Raji (cell line): ENCODE measurements around the gene FANCC.

Experiments
- POLR2A ChIP-seq: IDR thresholded peaks from 2 replicates; pipeline ENCODE4 v1.6.1; 2011; ENCODE audit warnings: low read depth, low read length, control low read depth; ENCODE audit not compliant: insufficient read depth

The FANCC gene

DNA sequence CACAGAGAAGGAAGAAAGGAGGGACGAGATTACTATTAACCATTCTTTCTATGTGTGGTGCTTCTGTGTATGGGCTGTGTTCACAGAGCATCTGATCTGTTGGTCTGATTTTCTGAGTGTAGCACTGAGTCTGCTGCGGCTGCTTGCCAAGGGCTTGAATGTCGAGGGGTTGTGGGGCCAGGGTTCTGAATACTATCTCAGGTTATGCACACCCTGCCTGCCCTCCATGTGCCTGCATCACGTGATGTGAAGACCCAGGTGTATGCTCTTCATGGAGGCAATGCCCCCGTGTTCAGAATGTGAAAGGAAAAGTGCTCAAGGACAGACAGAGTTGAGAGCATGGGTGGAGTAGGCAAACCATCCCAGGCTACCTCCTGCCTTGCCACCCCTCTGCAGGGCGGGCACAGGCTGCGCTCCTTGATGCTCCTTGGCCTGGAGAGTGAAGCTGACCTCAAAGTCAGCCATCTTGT is 254.9 kb downstream of the FANCC start:
- TF ChIP-seq POLR2A, result no peak

DNA sequence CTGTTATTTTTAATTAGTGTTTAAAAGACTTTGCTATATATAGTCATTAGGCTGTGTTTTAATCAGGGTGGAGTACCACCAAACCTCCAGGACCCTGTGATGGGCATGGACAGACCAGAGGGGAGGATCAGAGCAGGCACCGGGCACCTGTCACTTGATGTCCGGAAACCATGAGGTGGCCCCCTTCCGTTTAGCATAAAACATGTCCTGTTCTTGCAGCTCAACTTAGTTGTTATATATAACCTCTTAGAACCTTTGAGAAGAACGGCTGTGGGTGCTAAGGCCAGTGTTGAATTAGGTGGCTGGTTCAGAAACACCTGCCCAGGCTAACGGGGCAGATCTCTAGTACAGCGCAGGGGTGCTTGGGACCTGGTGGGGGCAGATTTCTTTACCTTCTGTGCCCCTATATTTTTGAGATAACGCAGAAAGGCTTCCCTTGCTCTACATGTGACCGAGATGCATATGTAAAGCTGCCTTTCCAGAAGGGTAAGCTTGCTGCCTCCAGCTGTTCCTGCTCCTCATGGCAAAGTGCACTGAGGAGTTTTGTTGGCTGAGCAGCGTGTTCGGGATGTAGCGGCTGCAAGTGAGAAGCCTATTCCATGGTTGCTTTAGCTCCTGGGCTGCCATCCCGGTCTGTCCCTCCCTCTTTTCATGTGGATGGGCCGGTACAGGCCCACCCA is 255.5 kb downstream of the FANCC start:
- no peak for TF ChIP-seq POLR2A

DNA sequence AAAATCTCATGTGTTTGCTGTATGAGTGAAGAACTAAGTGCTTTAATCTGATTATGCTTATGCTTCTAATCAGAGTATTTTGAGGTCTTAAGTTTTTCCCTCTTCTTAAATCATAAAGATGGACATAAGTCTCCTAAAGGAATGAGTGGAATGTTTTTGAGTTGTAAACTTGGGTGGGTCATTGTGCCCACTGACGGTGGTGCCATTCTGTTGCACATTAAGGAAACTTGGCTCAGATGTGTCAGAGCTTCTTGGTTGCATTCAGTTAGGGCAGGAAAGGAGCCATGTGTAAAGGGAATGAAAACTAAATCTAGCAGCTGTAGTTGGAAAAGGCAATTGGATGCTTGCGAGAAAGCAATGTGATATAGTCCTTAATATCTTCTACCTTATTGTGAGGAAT is 256.6 kb downstream of the FANCC start:
- no peak for TF ChIP-seq POLR2A

DNA sequence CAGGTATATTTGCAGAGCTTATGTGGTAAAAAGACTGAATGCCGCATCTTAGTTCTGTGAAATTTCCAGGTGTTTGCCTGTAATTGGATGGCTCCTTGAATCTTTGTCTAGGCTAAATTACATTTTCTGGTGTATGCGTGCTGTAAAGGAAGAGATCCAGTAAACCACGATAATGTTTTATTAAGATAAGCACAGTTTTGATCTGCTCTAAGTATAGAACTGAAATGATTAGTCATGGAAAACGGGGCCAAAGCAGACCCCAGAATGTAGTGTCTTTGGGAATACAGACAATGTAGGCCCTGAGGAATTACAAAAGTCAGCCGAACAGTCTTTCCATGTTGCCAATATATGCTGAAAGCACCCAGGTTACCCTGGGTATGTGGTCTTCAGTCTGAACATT is 257.3 kb downstream of the FANCC start:
- no peak for TF ChIP-seq POLR2A

DNA sequence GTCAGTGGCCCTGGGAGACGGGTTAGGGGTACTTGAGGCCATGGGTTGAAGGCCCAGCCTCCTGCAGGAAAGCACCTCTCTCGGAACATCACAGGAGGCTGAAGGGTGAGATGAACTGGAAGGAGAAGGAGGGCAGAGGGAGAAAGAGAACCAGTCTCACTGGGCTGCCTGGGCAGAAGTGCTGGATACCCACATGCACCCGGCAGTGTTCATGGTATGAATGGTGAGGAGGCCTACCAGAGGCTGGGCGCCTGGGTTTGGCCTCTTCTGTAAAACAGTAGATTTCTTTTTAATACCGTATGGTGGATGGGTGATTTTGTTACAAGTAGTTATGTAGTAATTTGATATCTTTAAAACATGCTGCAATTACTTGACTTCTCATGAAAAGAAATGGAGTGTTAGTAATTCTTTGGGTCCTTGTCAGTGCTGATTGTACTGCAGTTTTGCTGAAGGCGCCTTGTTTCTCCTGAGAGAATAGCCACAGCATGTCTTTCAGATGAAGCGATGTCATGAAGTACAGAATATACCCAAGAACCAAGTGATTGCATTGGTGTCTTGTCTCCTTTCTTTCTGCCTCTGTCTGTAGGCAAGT is 258.6 kb downstream of the FANCC start:
- no peak for TF ChIP-seq POLR2A

DNA sequence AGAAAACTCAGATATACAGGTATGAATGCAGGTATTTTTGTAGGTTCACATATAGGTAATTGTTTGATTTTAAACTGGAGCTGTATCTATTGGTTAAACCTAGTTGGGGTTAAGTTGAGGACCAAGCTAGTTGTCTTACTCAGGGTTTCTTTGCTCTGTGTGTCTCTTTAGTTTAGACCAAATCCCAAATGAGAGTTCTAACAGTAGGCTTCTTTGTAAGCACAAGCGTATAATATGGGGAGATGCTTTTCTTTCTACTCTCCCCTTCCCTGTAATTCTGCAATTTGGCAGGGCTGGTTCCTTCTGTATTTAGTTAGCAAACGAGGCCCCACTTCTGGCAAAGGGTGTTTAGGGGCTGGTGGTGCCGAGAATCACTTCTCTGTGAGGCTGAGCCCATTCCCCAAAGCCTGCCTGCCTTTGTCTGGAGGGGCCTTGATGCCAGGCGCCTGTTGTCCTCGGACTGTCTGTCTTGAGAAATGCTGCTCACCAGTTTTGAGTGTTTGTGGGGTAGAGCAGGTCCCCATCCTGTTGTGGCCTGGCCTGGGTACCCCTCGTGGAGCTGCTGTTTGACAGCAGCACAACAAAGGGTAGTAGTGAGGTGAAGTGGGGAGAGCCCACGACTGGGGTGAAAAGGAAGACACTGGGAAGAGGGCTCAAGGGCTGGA is 259.3 kb downstream of the FANCC start:
- TF ChIP-seq POLR2A, result no peak

DNA sequence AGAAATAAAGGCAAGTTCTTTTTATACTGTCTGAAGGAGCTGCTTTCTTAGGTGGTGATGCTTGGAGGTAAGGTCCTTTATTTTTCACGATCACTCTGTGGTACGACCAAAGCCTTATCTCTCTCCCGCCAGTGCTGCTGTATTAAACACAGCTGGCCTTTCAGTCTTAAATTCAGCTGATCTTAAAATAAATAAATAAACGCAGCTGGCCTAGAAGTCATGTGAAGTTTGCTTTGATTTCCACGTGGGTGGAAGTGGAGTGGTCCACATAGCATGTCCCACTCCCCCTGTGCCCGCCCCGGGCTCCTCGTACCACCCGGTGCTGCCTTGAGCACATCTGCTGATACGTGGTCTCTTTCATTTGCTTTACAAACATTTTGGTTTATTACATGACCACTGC is 260.4 kb downstream of the FANCC start:
- no peak for TF ChIP-seq POLR2A

DNA sequence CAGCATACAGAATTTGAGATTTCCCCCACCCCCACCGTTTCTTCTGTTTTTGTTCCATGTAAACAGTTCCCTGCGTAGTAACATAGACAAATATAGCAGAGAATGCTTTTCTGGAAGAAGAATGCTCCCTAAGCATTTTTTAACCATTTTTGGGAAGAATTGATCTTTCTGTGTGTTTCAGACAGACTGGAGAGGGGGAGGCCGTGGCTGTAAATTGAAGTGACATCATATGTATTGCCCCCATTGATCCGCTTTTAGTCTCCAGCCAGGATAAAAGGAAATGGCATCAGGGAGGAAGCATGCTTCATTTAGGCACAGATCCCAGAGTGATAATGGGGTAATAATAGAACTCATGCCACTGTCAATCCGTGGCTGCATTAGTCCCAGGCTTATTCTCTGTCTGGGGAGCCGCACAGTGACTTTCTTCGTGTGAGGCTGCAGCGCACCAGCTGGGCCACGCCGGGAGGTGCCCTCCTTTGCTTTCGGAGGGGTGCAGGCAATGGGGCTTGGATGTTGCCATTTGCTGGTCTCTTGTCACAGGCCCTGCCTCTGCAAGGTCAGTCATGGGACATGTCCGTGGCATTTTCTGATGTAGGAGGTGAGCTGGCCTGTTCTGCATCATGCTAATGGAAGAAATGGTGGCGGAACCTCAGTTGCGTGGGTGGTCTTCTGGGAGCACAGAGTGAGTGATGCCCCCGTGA is 261.5 kb downstream of the FANCC start:
- no peak for TF ChIP-seq POLR2A

DNA sequence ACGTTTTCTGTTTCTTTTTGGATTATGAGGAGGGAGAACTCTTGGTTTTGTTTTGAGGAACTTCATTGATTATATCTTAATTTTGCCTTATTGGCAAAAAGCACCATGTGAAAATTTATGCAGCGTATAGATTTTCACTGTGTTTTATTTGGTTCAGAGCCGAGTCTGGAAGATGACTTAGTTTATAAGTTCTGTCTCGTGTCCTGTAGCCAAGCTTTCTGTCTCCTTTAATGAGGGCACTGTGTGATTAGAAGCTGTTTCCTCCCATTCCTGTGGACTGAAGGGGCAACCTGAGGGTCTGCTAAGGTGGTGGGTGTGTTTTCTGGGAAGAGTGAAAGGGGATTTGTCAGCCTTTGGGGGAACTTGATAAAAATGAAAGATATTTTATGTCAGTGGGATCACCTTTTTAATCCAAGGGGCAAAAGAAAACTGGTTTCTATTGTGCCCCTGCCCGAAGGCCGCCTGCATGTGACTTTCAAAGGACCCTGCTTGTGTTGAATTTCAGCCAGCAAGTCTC is 262.1 kb downstream of the FANCC start:
- no peak for TF ChIP-seq POLR2A

DNA sequence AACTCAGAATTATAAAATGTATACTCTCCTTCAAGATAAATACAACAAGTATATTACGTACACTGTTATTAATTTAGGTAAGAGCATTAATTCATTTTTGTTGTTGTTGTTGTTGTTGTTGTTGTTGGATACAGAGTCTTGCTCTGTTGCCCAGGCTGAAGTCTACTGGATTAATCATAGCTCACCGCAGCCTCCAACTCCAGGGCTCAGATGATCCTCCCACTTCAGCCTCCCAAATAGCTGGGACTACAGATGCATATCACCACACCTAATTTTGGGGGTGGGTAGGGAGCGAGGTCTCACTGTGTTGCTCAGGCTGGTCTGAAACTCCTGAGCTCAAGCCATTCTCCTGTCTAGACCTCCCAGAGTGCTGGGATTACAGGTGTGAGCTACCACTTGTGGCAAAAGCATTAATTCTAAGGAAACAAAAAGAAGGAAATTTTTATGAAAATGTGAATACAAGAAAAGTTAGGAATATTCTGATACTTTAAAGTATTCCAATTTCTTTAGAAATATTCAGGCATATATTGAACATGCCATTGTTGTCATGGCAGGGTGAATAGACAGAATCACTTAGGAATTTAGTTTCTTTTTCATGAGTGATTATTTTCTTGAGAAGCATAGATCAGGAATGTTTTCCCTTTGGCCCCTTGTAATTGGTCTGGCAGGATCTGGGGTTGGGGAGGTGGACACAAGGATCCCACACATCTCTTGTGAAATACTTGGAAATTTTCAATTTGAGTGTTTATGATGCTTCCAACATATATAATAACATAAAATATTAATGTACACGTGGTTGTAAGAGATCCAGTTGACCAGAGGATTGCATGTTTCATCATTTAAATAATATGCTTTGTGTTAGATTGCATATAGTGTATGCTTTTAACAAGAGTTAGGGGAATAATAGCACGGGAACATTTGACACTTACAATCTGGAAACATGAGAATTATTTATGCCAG is 263.6 kb downstream of the FANCC start:
- no peak for TF ChIP-seq POLR2A

DNA sequence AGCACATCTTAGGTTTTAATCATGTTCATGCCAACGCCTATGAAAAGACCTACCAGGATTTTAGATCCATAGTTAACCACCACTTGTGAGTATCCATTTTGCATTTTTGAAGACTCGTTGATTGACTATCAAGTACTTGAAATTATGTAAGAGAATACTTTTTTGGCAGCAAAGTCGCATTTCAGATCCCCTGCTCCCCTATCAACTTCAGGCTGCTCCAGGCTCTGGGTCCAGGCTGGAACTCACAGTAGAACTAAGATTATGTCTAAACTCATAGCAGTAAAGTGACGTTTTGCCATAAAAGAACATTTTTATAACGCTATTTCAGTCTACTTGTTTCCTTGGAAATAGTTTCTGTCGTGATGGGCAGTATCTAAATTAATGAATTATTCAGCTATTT is 267.7 kb downstream of the FANCC start:
- TF ChIP-seq POLR2A, result no peak
